OCI-LY1 (cell line): ENCODE data around the gene PPP2R3B.

Experiments
- H2AFZ ChIP-seq: fragments of 200-600 bp; sonication (generic), shearing (Covaris generic); 2 replicates; pipeline ENCODE4 v1.6.0; 2014; ENCODE audit warnings: antibody characterized with exemption, mild to moderate bottlenecking, low read length
- H3F3A ChIP-seq: fragments of 200-600 bp; sonication (generic), shearing (Covaris generic); 2 replicates; pipeline ENCODE4 v1.6.0; 2014; ENCODE audit warnings: mild to moderate bottlenecking, antibody characterized with exemption, low read length, moderate library complexity; ENCODE audit not compliant: insufficient read depth
- H3K27ac ChIP-seq: fragments of 200-600 bp; sonication (generic); 2 replicates; pipeline ENCODE4 v1.5.1; 2014; ENCODE audit warnings: low read length, mixed run types, mild to moderate bottlenecking, low read depth; ENCODE audit not compliant: poor library complexity, severe bottlenecking
- H3K27me3 ChIP-seq: fragments of 200-600 bp; sonication (generic); 2 replicates; pipeline ENCODE4 v1.6.0; 2014; ENCODE audit warnings: antibody characterized with exemption, mild to moderate bottlenecking, low read length, moderate library complexity; ENCODE audit not compliant: insufficient read depth
- H3K36me3 ChIP-seq: fragments of 200-600 bp; sonication (generic); 2 replicates; pipeline ENCODE4 v1.6.1; 2014; ENCODE audit warnings: mild to moderate bottlenecking, antibody characterized with exemption, low read length, moderate library complexity, mixed read lengths; ENCODE audit not compliant: insufficient read depth
- H3K4me1 ChIP-seq: fragments of 200-600 bp; sonication (generic); 2 replicates; pipeline ENCODE4 v1.5.1; 2014; ENCODE audit warnings: mild to moderate bottlenecking, low read length, moderate library complexity; ENCODE audit not compliant: insufficient read depth, severe bottlenecking
- H3K4me2 ChIP-seq: fragments of 200-600 bp; sonication (generic), shearing (Covaris generic); 2 replicates; pipeline ENCODE4 v1.6.1; 2014; ENCODE audit warnings: low read length
- H3K4me3 ChIP-seq: fragments of 200-600 bp; sonication (generic); 2 replicates; pipeline ENCODE4 v1.5.1; 2014; ENCODE audit warnings: low read length, low read depth, mild to moderate bottlenecking, mixed read lengths; ENCODE audit not compliant: poor library complexity, severe bottlenecking
- H3K79me2 ChIP-seq: fragments of 200-600 bp; shearing (Covaris generic); 2 replicates; pipeline ENCODE4 v1.6.1; 2016; ENCODE audit warnings: mixed run types, low read length, mixed read lengths; ENCODE audit not compliant: insufficient read depth
- H3K9ac ChIP-seq: fragments of 200-600 bp; sonication (generic), shearing (Covaris generic); 2 replicates; pipeline ENCODE4 v1.6.1; 2014; ENCODE audit warnings: mild to moderate bottlenecking, low read length, mixed read lengths
- H3K9me2 ChIP-seq: fragments of 200-600 bp; sonication (generic), shearing (Covaris generic); 2 replicates; pipeline ENCODE4 v1.6.1; 2014; ENCODE audit warnings: low read depth, mild to moderate bottlenecking, low read length, mixed read lengths
- H3K9me3 ChIP-seq: fragments of 200-600 bp; shearing (Covaris generic); 2 replicates; pipeline ENCODE4 v1.6.1; 2014; ENCODE audit warnings: low read length, mixed read lengths
- H4K20me1 ChIP-seq: fragments of 200-600 bp; sonication (generic), shearing (Covaris generic); 2 replicates; pipeline ENCODE4 v1.6.0; 2016; ENCODE audit warnings: mild to moderate bottlenecking, low read length; ENCODE audit not compliant: insufficient read depth
- EZH2 ChIP-seq: fragments of 200-600 bp; sonication (generic), shearing (Covaris generic); IDR thresholded peaks from 2 replicates; pipeline ENCODE4 v1.8.0; 2017; ENCODE audit warnings: borderline replicate concordance, mixed run types, mild to moderate bottlenecking, antibody characterized with exemption, low read length, moderate library complexity, mixed read lengths
- TF ChIP-seq, protein P1 (sequence below): fragments of 200-600 bp; sonication (generic), shearing (Covaris generic); IDR thresholded peaks from 2 replicates; pipeline ENCODE4 v1.5.1; 2017; ENCODE audit warnings: mild to moderate bottlenecking, antibody characterized with exemption, low read length, moderate library complexity, mixed read lengths

Gene PPP2R3B

GRCh38 chrX:394830-395229 lies 8.1 kb upstream of the PPP2R3B start:
- no peak overlapping the region for H2AFZ ChIP-seq
- H3K4me3 ChIP-seq, result no peak overlapping the region
- no peaks in the 10 kb centered on the region for H3K9me2 ChIP-seq
- H3K4me1 ChIP-seq, result no peaks in the 10 kb centered on the region
- no peaks in the 10 kb centered on the region for H3K27me3 ChIP-seq
- no peaks in the 10 kb centered on the region for H3K79me2 ChIP-seq
- TF ChIP-seq, protein P1, sequence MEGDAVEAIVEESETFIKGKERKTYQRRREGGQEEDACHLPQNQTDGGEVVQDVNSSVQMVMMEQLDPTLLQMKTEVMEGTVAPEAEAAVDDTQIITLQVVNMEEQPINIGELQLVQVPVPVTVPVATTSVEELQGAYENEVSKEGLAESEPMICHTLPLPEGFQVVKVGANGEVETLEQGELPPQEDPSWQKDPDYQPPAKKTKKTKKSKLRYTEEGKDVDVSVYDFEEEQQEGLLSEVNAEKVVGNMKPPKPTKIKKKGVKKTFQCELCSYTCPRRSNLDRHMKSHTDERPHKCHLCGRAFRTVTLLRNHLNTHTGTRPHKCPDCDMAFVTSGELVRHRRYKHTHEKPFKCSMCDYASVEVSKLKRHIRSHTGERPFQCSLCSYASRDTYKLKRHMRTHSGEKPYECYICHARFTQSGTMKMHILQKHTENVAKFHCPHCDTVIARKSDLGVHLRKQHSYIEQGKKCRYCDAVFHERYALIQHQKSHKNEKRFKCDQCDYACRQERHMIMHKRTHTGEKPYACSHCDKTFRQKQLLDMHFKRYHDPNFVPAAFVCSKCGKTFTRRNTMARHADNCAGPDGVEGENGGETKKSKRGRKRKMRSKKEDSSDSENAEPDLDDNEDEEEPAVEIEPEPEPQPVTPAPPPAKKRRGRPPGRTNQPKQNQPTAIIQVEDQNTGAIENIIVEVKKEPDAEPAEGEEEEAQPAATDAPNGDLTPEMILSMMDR, result no peak
- no peak for TF ChIP-seq EZH2
- no peaks in the 10 kb centered on the region for H3K36me3 ChIP-seq
- H3K9ac ChIP-seq, result no peak overlapping the region
- H3F3A ChIP-seq, result no peaks in the 10 kb centered on the region
- no peaks in the 10 kb centered on the region for H3K9me3 ChIP-seq
- H4K20me1 ChIP-seq, result no peaks in the 10 kb centered on the region
- H3K27ac ChIP-seq, result no peak overlapping the region
- H3K4me2 ChIP-seq, result no peak overlapping the region

GRCh38 chrX:392575-392846 lies 5.8 kb upstream of the PPP2R3B start:
- H3K4me3 ChIP-seq, result no peak overlapping the region
- no peaks in the 10 kb centered on the region for H3K9me3 ChIP-seq
- H3K79me2 ChIP-seq, result no peaks in the 10 kb centered on the region
- no peaks in the 10 kb centered on the region for H3F3A ChIP-seq
- no peak overlapping the region for H2AFZ ChIP-seq
- H3K9me2 ChIP-seq, result no peaks in the 10 kb centered on the region
- TF ChIP-seq, protein P1, result no peak
- no peak for TF ChIP-seq EZH2
- H3K27ac ChIP-seq, result no peak overlapping the region
- no peak overlapping the region for H3K9ac ChIP-seq
- no peaks in the 10 kb centered on the region for H3K27me3 ChIP-seq
- H4K20me1 ChIP-seq, result no peaks in the 10 kb centered on the region
- H3K4me2 ChIP-seq, result no peak overlapping the region
- H3K4me1 ChIP-seq, result peaks cover 4% of the 10 kb centered on the region
- no peaks in the 10 kb centered on the region for H3K36me3 ChIP-seq

DNA sequence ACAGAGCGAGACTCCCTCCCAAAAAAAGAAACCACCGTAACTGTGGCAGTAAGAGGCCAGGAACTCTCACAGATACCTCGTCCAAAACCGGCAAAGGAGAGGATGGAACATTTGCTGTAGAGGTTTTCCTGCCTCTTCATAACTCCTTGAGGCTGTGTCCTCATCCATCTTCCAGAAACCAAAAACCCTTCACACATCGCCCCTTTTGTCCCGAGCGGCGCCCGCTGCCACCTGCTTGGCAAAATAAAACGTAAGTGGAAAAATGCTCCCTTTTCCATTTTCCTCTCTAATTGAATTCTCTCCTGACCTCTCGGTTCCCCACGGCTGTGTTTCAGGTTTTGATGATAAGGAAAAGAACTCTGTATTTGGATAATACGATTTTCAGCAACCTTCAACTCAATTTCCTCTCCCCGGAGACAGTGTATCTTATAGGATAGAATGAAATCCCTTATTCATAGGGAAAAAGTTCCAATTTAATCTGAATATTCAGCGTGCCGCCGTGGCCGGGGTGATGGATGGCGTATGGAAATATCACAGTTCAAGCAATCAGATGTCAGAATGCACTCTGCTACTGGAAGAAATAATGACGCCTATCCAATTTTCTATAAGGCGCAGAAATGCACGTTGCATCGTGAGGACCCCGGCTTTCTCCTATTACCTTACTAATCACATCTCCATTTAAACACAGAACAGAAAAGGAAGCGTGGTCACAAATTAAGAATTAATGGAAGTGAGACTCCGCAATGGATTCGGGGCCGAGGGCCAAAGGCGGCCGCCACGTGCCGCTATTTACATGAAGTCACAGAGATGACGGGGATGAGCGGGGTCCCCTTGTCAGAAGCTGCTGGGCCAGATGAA lies 5.2 kb upstream of the PPP2R3B start:
- Histone ChIP-seq H3K9ac (no peak overlapping the region), H3K36me3 (no peaks in the 10 kb centered on the region), H2AFZ (no peak overlapping the region), H3K27me3 (no peaks in the 10 kb centered on the region), H3K4me2 (no peak overlapping the region), H3K27ac (no peak overlapping the region), H4K20me1 (no peaks in the 10 kb centered on the region), H3F3A (no peaks in the 10 kb centered on the region), H3K4me1 (peaks cover 5% of the 10 kb centered on the region), H3K9me3 (no peaks in the 10 kb centered on the region), H3K9me2 (no peaks in the 10 kb centered on the region), H3K4me3 (no peak overlapping the region), H3K79me2 (no peaks in the 10 kb centered on the region)
- TF ChIP-seq, protein P1, result no peak
- TF ChIP-seq EZH2, result no peak
